ENCODE measurements around the gene TMEM88.

DNA sequence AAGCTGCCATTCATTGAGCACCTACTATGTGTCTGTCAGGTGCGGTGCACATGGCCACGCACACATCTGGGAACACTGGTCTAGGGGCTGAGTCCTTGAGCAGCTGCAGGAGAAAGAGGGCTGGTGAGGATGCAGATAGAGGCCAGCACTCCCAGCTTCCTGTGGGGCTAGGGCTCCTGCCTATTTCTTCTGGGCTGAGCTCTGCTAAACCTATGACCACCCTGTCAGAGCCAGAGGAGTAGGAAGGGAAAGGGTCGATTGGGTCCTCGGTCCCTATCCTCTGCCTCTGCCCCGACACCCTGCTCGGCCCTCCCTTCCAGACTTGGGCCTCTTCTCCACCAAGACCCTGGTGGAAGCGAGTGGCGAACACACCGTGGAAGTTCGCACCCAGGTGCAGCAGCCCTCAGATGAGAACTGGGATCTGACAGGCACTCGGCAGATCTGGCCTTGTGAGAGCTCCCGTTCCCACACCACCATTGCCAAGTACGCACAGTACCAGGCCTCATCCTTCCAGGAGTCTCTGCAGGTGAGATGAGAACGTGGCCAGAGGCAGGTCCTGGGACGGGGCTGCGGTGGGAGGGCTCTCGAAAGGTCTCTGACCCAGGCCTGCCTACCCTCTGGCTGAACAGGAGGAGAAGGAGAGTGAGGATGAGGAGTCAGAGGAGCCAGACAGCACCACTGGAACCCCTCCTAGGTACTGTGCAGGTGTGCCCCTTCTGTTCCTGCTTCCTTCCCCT is 4.0 kb upstream of the TMEM88 start:
- TF ChIP-seq, protein P1, sequence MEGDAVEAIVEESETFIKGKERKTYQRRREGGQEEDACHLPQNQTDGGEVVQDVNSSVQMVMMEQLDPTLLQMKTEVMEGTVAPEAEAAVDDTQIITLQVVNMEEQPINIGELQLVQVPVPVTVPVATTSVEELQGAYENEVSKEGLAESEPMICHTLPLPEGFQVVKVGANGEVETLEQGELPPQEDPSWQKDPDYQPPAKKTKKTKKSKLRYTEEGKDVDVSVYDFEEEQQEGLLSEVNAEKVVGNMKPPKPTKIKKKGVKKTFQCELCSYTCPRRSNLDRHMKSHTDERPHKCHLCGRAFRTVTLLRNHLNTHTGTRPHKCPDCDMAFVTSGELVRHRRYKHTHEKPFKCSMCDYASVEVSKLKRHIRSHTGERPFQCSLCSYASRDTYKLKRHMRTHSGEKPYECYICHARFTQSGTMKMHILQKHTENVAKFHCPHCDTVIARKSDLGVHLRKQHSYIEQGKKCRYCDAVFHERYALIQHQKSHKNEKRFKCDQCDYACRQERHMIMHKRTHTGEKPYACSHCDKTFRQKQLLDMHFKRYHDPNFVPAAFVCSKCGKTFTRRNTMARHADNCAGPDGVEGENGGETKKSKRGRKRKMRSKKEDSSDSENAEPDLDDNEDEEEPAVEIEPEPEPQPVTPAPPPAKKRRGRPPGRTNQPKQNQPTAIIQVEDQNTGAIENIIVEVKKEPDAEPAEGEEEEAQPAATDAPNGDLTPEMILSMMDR (IDR thresholded peaks at IDR 0.05) = no peak
- TF ChIP-seq EZH2 (IDR thresholded peaks at IDR 0.05; ENCODE audit: borderline replicate concordance, insufficient read depth, low read depth, low read length, poor library complexity, severe bottlenecking) = no peak
